Measurements from ENCODE around the gene CORO6.

DNA sequence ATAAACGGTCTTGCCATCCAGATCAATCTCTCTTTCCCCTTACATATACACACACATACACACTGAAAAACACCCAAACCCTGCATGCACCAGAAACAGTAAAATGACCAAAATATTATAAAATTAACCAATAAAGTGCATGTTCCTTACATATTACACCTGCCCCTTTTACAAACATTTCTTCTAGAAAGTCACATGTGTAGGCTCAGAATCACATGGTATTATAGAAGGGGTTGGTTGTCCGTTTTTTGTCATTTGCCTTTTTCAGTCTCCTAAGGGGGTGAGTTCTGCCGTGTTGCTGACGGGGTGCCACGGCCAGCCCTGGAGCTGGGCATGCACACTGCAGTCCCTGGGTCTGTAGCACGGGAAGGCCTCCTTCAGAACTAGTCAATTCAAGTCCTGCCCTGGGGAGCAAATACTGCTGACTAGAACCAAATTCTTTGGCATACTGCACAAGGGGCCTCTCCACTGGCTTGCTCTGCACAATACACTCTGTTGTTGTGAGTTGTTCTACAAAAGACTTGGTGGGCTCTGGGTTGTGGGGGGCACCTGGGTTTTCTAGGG, 8.0 kb upstream of the CORO6 start:
- TF ChIP-seq, protein P1, sequence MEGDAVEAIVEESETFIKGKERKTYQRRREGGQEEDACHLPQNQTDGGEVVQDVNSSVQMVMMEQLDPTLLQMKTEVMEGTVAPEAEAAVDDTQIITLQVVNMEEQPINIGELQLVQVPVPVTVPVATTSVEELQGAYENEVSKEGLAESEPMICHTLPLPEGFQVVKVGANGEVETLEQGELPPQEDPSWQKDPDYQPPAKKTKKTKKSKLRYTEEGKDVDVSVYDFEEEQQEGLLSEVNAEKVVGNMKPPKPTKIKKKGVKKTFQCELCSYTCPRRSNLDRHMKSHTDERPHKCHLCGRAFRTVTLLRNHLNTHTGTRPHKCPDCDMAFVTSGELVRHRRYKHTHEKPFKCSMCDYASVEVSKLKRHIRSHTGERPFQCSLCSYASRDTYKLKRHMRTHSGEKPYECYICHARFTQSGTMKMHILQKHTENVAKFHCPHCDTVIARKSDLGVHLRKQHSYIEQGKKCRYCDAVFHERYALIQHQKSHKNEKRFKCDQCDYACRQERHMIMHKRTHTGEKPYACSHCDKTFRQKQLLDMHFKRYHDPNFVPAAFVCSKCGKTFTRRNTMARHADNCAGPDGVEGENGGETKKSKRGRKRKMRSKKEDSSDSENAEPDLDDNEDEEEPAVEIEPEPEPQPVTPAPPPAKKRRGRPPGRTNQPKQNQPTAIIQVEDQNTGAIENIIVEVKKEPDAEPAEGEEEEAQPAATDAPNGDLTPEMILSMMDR (conservative IDR thresholded peaks at IDR 0.05) = no peak
- TF ChIP-seq ZFX (IDR thresholded peaks at IDR 0.05) = no peak
